Hepatocyte (in vitro differentiated cells): ENCODE results near the gene OBSCN.

Source experiments
- CTCF ChIP-seq: fragments of 200-600 bp; sonication (generic); IDR thresholded peaks from 2 replicates; pipeline ENCODE4 v1.5.1; 2016; ENCODE audit warnings: antibody characterized with exemption, mild to moderate bottlenecking; ENCODE audit not compliant: poor library complexity
- EZH2 ChIP-seq: fragments of 200-600 bp; sonication (generic); IDR thresholded peaks from 2 replicates; pipeline ENCODE4 v1.6.1; 2016; ENCODE audit warnings: antibody characterized with exemption, mild to moderate bottlenecking, borderline replicate concordance
- EZH2phosphoT487 ChIP-seq: fragments of 200-600 bp; sonication (generic); IDR thresholded peaks from one replicate; pipeline ENCODE4 v1.6.1; 2018; ENCODE audit warnings: antibody characterized with exemption, mild to moderate bottlenecking, low read depth, moderate library complexity; ENCODE audit not compliant: unreplicated experiment, severe bottlenecking

GRCh38 chr1:228226141-228226874 lies 18.5 kb downstream of the OBSCN start:
- no peak for TF ChIP-seq CTCF
- TF ChIP-seq EZH2phosphoT487, result no peak
- no peak for TF ChIP-seq EZH2
